ENCODE data around the gene IFNK.

DNA sequence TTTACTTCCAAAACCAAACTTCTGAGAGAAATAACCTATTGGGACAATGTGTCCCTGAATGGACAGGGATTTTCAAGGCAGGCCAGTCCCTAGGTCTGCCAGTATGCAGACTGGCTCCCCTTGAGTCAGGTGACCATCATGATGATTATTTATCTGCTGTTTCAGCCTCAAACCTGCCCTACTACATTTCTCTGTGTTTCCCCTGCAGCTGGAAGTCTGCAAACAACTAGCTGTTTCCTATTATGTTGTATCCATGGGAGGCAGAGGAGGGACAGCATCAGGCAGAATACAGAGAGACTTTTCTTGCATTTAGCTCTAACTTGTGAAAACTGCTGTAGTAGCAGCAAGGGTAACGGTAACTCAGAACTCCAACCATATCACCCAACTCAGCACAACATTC, 36.2 kb upstream of the IFNK start:
- TF ChIP-seq CTCF (IDR thresholded peaks at IDR 0.05) = no peak
- TF ChIP-seq POLR2A (IDR thresholded peaks at IDR 0.05) = no peak

All from adrenal gland (tissue), 5 donors.